DOHH2 (cell line): ENCODE data around the gene ALOX12.
"Not testable (repeated sequence)": the region's sequence is repeated elsewhere in the genome, so short reads cannot be mapped to it uniquely, and the experiment has no call there.

Source experiments
- H3F3A ChIP-seq: fragments of 200-600 bp; sonication (generic), shearing (Covaris generic); 2 replicates; pipeline ENCODE4 v1.6.0; 2016; ENCODE audit warnings: antibody characterized with exemption, mild to moderate bottlenecking; ENCODE audit not compliant: control insufficient read depth, insufficient read depth
- H3K27ac ChIP-seq: fragments of 200-600 bp; sonication (generic); 2 replicates; pipeline ENCODE4 v1.5.1; 2014; ENCODE audit warnings: low read depth, mild to moderate bottlenecking, low read length, moderate library complexity
- H3K27me3 ChIP-seq: fragments of 200-600 bp; sonication (generic); 2 replicates; pipeline ENCODE4 v1.6.1; 2014; ENCODE audit warnings: mild to moderate bottlenecking, low read length, mixed read lengths; ENCODE audit not compliant: control insufficient read depth
- H3K36me3 ChIP-seq: fragments of 200-600 bp; sonication (generic); 2 replicates; pipeline ENCODE4 v1.6.1; 2014; ENCODE audit warnings: mild to moderate bottlenecking, low read length, moderate library complexity, mixed read lengths; ENCODE audit not compliant: control insufficient read depth
- H3K4me1 ChIP-seq: fragments of 200-600 bp; sonication (generic); 2 replicates; pipeline ENCODE4 v1.6.1; 2014; ENCODE audit warnings: mild to moderate bottlenecking, low read length, mixed read lengths; ENCODE audit not compliant: control insufficient read depth
- H3K4me2 ChIP-seq: fragments of 200-600 bp; sonication (generic); 2 replicates; pipeline ENCODE4 v1.6.0; 2014; ENCODE audit warnings: mild to moderate bottlenecking, low read length, moderate library complexity
- H3K4me3 ChIP-seq: fragments of 200-600 bp; sonication (generic); 2 replicates; pipeline ENCODE4 v1.5.1; 2014; ENCODE audit warnings: mild to moderate bottlenecking, low read length, mixed read lengths
- H3K79me2 ChIP-seq: fragments of 200-600 bp; sonication (generic); 2 replicates; pipeline ENCODE4 v1.6.1; 2014; ENCODE audit warnings: mild to moderate bottlenecking, low read length, mixed read lengths; ENCODE audit not compliant: control insufficient read depth
- H3K9me2 ChIP-seq: fragments of 200-600 bp; sonication (generic); replicated peaks from 2 replicates; pipeline ENCODE4 v1.6.1; 2014; ENCODE audit warnings: mild to moderate bottlenecking, low read length, mixed read lengths; ENCODE audit not compliant: control insufficient read depth
- H3K9me3 ChIP-seq: fragments of 200-600 bp; sonication (generic); 2 replicates; pipeline ENCODE4 v1.6.1; 2014; ENCODE audit warnings: antibody characterized with exemption, low read length, mixed read lengths; ENCODE audit not compliant: control insufficient read depth, insufficient read depth
- H4K20me1 ChIP-seq: fragments of 200-600 bp; sonication (generic); 2 replicates; pipeline ENCODE4 v1.6.0; 2014; ENCODE audit warnings: low read depth, mild to moderate bottlenecking, antibody characterized with exemption, low read length, moderate library complexity; ENCODE audit not compliant: control insufficient read depth, insufficient read depth
- CTCF ChIP-seq: fragments of 200-600 bp; sonication (generic); IDR thresholded peaks from one replicate; pipeline ENCODE4 v1.5.1; 2014; ENCODE audit warnings: antibody characterized with exemption, mild to moderate bottlenecking, low read depth, low read length; ENCODE audit not compliant: poor library complexity, severe bottlenecking
- EZH2phosphoT487 ChIP-seq: fragments of 200-600 bp; sonication (generic); IDR thresholded peaks from 2 replicates; pipeline ENCODE4 v1.6.1; 2017; ENCODE audit warnings: borderline replicate concordance, mild to moderate bottlenecking, antibody characterized with exemption, low read length, moderate library complexity, mixed read lengths

Gene ALOX12

GRCh38 chr17:7047566-7047965, 51.7 kb downstream of the ALOX12 start:
- no peaks in the 10 kb centered on the region for H3K79me2 ChIP-seq
- no peak overlapping the region for H3K4me3 ChIP-seq
- peaks cover 28% of the 10 kb centered on the region for H3K27me3 ChIP-seq
- no peak for TF ChIP-seq CTCF
- TF ChIP-seq EZH2phosphoT487: no peak
- H3K4me1 ChIP-seq: peaks cover 32% of the 10 kb centered on the region
- no peak overlapping the region for H3K27ac ChIP-seq
- no peaks in the 10 kb centered on the region for H3K36me3 ChIP-seq
- H3K9me3 ChIP-seq: no peaks in the 10 kb centered on the region
- no peaks in the 10 kb centered on the region for H3K9me2 ChIP-seq
- H3K4me2 ChIP-seq: no peak overlapping the region
- peaks cover 3% of the 10 kb centered on the region; the same call in 1 of the 2 replicates for H3F3A ChIP-seq
- no peaks in the 10 kb centered on the region for H4K20me1 ChIP-seq

- H3F3A ChIP-seq: peaks cover 3% of the 10 kb centered on the region; the same call in 1 of the 2 replicates
Measured at GRCh38 chr17:7048968-7049367, 53.1 kb downstream of the ALOX12 start.

GRCh38 chr17:7050583-7050982, 54.7 kb downstream of the ALOX12 start:
- not testable (repeated sequence) for H3F3A ChIP-seq, H3K4me2 ChIP-seq, H3K9me2 ChIP-seq, H3K36me3 ChIP-seq, H3K4me3 ChIP-seq, H3K27ac ChIP-seq, H3K79me2 ChIP-seq, H4K20me1 ChIP-seq, H3K9me3 ChIP-seq
- peaks cover 16% of the 10 kb centered on the region for H3K4me1 ChIP-seq
- peaks cover 10% of the 10 kb centered on the region for H3K27me3 ChIP-seq

More at GRCh38 chr17:7048968-7049367, 53.1 kb downstream of the ALOX12 start:
- no peaks in the 10 kb centered on the region for H4K20me1 ChIP-seq
- no peak overlapping the region for H3K4me2 ChIP-seq
- peaks cover 18% of the 10 kb centered on the region for H3K4me1 ChIP-seq
- H3K27me3 ChIP-seq: peaks cover 16% of the 10 kb centered on the region
- H3K36me3 ChIP-seq: no peaks in the 10 kb centered on the region
- no peak for TF ChIP-seq CTCF
- no peak for TF ChIP-seq EZH2phosphoT487
- no peak overlapping the region for H3K27ac ChIP-seq
- no peaks in the 10 kb centered on the region for H3K9me2 ChIP-seq
- no peaks in the 10 kb centered on the region for H3K79me2 ChIP-seq
- H3K4me3 ChIP-seq: no peak overlapping the region
- H3K9me3 ChIP-seq: no peaks in the 10 kb centered on the region

GRCh38 chr17:7056386-7056785, 60.5 kb downstream of the ALOX12 start:
- H3F3A ChIP-seq: no peaks in the 10 kb centered on the region
- no peaks in the 10 kb centered on the region for H3K4me1 ChIP-seq
- no peaks in the 10 kb centered on the region for H3K27me3 ChIP-seq
- no peaks in the 10 kb centered on the region for H3K9me3 ChIP-seq
- no peaks in the 10 kb centered on the region for H3K36me3 ChIP-seq
- H3K4me2 ChIP-seq: no peak overlapping the region
- no peak overlapping the region for H3K4me3 ChIP-seq
- no peaks in the 10 kb centered on the region for H4K20me1 ChIP-seq
- H3K79me2 ChIP-seq: no peaks in the 10 kb centered on the region
- TF ChIP-seq CTCF: no peak
- no peak for TF ChIP-seq EZH2phosphoT487
- H3K27ac ChIP-seq: no peak overlapping the region
- H3K9me2 ChIP-seq: no peaks in the 10 kb centered on the region
